MM.1S (cell line): ENCODE results near the gene MAP2K7.

Source experiments
- DNase-seq: peaks from one replicate; pipeline ENCODE4 v3.0.0-alpha.2; 2015
- H2AFZ ChIP-seq: fragments of 300-600 bp; sonication (generic); 2 replicates; pipeline ENCODE4 v1.6.0; 2016; ENCODE audit warnings: antibody characterized with exemption, low read length
- H3F3A ChIP-seq: fragments of 300-600 bp; sonication (generic); 2 replicates; pipeline ENCODE4 v1.6.1; 2016; ENCODE audit warnings: mild to moderate bottlenecking, antibody characterized with exemption, low read length, moderate library complexity, mixed read lengths; ENCODE audit not compliant: insufficient read depth
- H3K27ac ChIP-seq: fragments of 300-600 bp; sonication (generic); 2 replicates; pipeline ENCODE4 v1.5.1; 2016; ENCODE audit warnings: mild to moderate bottlenecking, low read length
- H3K27me3 ChIP-seq: fragments of 300-600 bp; sonication (generic); replicated peaks from 2 replicates; pipeline ENCODE4 v1.6.0; 2016; ENCODE audit warnings: low read length; ENCODE audit not compliant: insufficient read depth
- H3K36me3 ChIP-seq: fragments of 300-600 bp; sonication (generic); replicated peaks from 2 replicates; pipeline ENCODE4 v1.6.1; 2016; ENCODE audit warnings: mild to moderate bottlenecking, low read length, mixed read lengths; ENCODE audit not compliant: insufficient read depth
- H3K4me1 ChIP-seq: fragments of 300-600 bp; sonication (generic); 2 replicates; pipeline ENCODE4 v1.6.1; 2016; ENCODE audit warnings: low read length, mixed read lengths
- H3K4me2 ChIP-seq: fragments of 300-600 bp; sonication (generic); 2 replicates; pipeline ENCODE4 v1.6.0; 2016; ENCODE audit warnings: low read depth, low read length
- H3K4me3 ChIP-seq: fragments of 300-600 bp; sonication (generic); 2 replicates; pipeline ENCODE4 v1.5.1; 2016; ENCODE audit warnings: low read length, mixed read lengths
- H3K79me2 ChIP-seq: fragments of 300-600 bp; sonication (generic); 2 replicates; pipeline ENCODE4 v1.6.1; 2016; ENCODE audit warnings: mixed run types, low read length, mixed read lengths
- H3K9ac ChIP-seq: fragments of 300-600 bp; sonication (generic); 2 replicates; pipeline ENCODE4 v1.6.1; 2016; ENCODE audit warnings: low read length, mixed read lengths
- H3K9me2 ChIP-seq: fragments of 300-600 bp; sonication (generic); replicated peaks from 2 replicates; pipeline ENCODE4 v1.6.1; 2016; ENCODE audit warnings: mild to moderate bottlenecking, low read length, mixed read lengths; ENCODE audit not compliant: insufficient read depth
- H3K9me3 ChIP-seq: fragments of 300-600 bp; sonication (generic); replicated peaks from 2 replicates; pipeline ENCODE4 v1.6.1; 2016; ENCODE audit warnings: mild to moderate bottlenecking, low read length, mixed read lengths; ENCODE audit not compliant: insufficient read depth
- H4K20me1 ChIP-seq: fragments of 300-600 bp; sonication (generic); 2 replicates; pipeline ENCODE4 v1.6.1; 2016; ENCODE audit warnings: mild to moderate bottlenecking, low read length, moderate library complexity, mixed read lengths; ENCODE audit not compliant: insufficient read depth
- CTCF ChIP-seq: fragments of 300-600 bp; sonication (generic); IDR thresholded peaks from 2 replicates; pipeline ENCODE4 v1.5.1; 2016; ENCODE audit warnings: antibody characterized with exemption, low read length, mixed read lengths
- EZH2 ChIP-seq: fragments of 300-600 bp; sonication (generic); optimal IDR thresholded peaks from 2 replicates; pipeline ENCODE3; 2017; ENCODE audit warnings: low read depth, mild to moderate bottlenecking, antibody characterized with exemption, low read length, mixed read lengths
- EZH2phosphoT487 ChIP-seq: fragments of 300-600 bp; sonication (generic); IDR thresholded peaks from 2 replicates; pipeline ENCODE4 v1.6.1; 2018; ENCODE audit warnings: antibody characterized with exemption, low read length

The MAP2K7 gene

GRCh38 chr19:7931221-7932061 lies 27.8 kb downstream of the MAP2K7 start:
- Histone ChIP-seq H3K4me2 (no peak overlapping the region), H3F3A (peaks cover 8% of the 10 kb centered on the region), H3K79me2 (peaks cover 11% of the 10 kb centered on the region), H3K27me3 (no peaks in the 10 kb centered on the region), H3K4me3 (no peak overlapping the region), H4K20me1 (peaks cover 6% of the 10 kb centered on the region; the same call in 1 of the 2 replicates), H3K36me3 (peaks cover 24% of the 10 kb centered on the region), H3K27ac (no peak overlapping the region), H2AFZ (no peak overlapping the region), H3K9ac (no peak overlapping the region), H3K9me3 (no peaks in the 10 kb centered on the region), H3K9me2 (no peaks in the 10 kb centered on the region), H3K4me1 (no peaks in the 10 kb centered on the region)
- no peak for DNase-seq
- TF ChIP-seq CTCF (no peak), EZH2 (no peak), EZH2phosphoT487 (no peak)

GRCh38 chr19:7932276-7932929 lies 28.7 kb downstream of the MAP2K7 start:
- H3K27ac ChIP-seq = no peak overlapping the region
- no peaks in the 10 kb centered on the region for H3K4me1 ChIP-seq
- no peak overlapping the region for H3K4me2 ChIP-seq
- peaks cover 26% of the 10 kb centered on the region for H3K36me3 ChIP-seq
- DNase-seq = no peak
- TF ChIP-seq EZH2phosphoT487 (no peak), CTCF (no peak), EZH2 (no peak)
- no peaks in the 10 kb centered on the region for H3K27me3 ChIP-seq
- no peak overlapping the region for H3K9ac ChIP-seq
- 0 out of 2 replicates have a peak, but pooled peaks cover 4% of the 10 kb centered on the region for H4K20me1 ChIP-seq
- H3K79me2 ChIP-seq = peaks cover 19% of the 10 kb centered on the region
- H3K9me3 ChIP-seq = no peaks in the 10 kb centered on the region
- no peak overlapping the region for H3K4me3 ChIP-seq
- no peak overlapping the region for H2AFZ ChIP-seq
- peaks cover 2% of the 10 kb centered on the region for H3F3A ChIP-seq
- no peaks in the 10 kb centered on the region for H3K9me2 ChIP-seq

GRCh38 chr19:7932930-7933300 lies 29.2 kb downstream of the MAP2K7 start:
- H3K9me3 ChIP-seq = no peaks in the 10 kb centered on the region
- no peak overlapping the region for H3K27ac ChIP-seq
- H3K4me3 ChIP-seq = no peak overlapping the region
- H2AFZ ChIP-seq = no peak overlapping the region
- H3K79me2 ChIP-seq = peaks cover 24% of the 10 kb centered on the region
- no peak for DNase-seq
- peaks cover 28% of the 10 kb centered on the region for H3K36me3 ChIP-seq
- H3F3A ChIP-seq = peaks cover 2% of the 10 kb centered on the region
- H3K4me2 ChIP-seq = no peak overlapping the region
- H4K20me1 ChIP-seq = 0 out of 2 replicates have a peak, but pooled peaks cover 4% of the 10 kb centered on the region
- TF ChIP-seq CTCF (no peak), EZH2phosphoT487 (no peak), EZH2 (no peak)
- no peak overlapping the region for H3K9ac ChIP-seq
- H3K9me2 ChIP-seq = no peaks in the 10 kb centered on the region
- no peaks in the 10 kb centered on the region for H3K27me3 ChIP-seq
- no peaks in the 10 kb centered on the region for H3K4me1 ChIP-seq
